ENCODE results near the gene KBTBD7. TPM values are rescaled to one million over a fixed set of nuclear protein-coding genes. Genes with fewer than 3 reads are reported as not detected.
A peak's percentile ranks its signal among the peaks of the same experiment; 100 is the strongest.

The KBTBD7 gene
- total and polyA plus RNA-seq, 2 of the 13 experiments (the other 11 are each of a cell fraction or from before 2014, with no cell fraction given) = 3.6 to 9.0 TPM

GRCh38 chr13:41193919-41194824 lies at the start of gene KBTBD7 (continued):
- peak; percentile 68 for TF ChIP-seq ZNF639 (CRISPR knock-in tag; conservative IDR thresholded peaks at IDR 0.05)
- TF ChIP-seq ZNF280B (CRISPR knock-in tag; IDR thresholded peaks at IDR 0.05; ENCODE audit: borderline replicate concordance) = peak; percentile 96
- peak; percentile 67; the same call in 1 of the 2 replicates for TF ChIP-seq BCL3 (CRISPR knock-in tag; IDR thresholded peaks at IDR 0.05)
- TF ChIP-seq ZNF253 (CRISPR knock-in tag; IDR thresholded peaks at IDR 0.05; ENCODE audit: borderline replicate concordance) = no peak
- peak; percentile 80; the same call in 1 of the 2 replicates for TF ChIP-seq ZNF335 (CRISPR knock-in tag; IDR thresholded peaks at IDR 0.05)
- TF ChIP-seq IKZF4 (CRISPR knock-in tag; IDR thresholded peaks at IDR 0.05; ENCODE audit: borderline replicate concordance, low read depth, not compliant biosample characterization) = no peak
- TF ChIP-seq ZBTB42 (CRISPR knock-in tag; IDR thresholded peaks at IDR 0.05) = peak; percentile 62; the same call in 1 of the 2 replicates
- peak; percentile 85 for TF ChIP-seq HOXA3 (CRISPR knock-in tag; IDR thresholded peaks at IDR 0.05)
- peak; percentile 12 for TF ChIP-seq SKI (IDR thresholded peaks at IDR 0.05; ENCODE audit: partially characterized antibody)
- TF ChIP-seq ZNF367 (CRISPR knock-in tag; IDR thresholded peaks at IDR 0.05; ENCODE audit: borderline replicate concordance) = 0 out of 2 replicates have a peak, but pooled peaks have one; percentile 26
- TF ChIP-seq EZH2 (conservative IDR thresholded peaks at IDR 0.05; ENCODE audit: low read depth, low read length) = no peak
- peak; percentile 24; the same call in 1 of the 2 replicates for TF ChIP-seq ZBTB4 (CRISPR knock-in tag; IDR thresholded peaks at IDR 0.05; ENCODE audit: borderline replicate concordance)
- TF ChIP-seq ZNF589 (CRISPR knock-in tag; conservative IDR thresholded peaks at IDR 0.05) = peak; percentile 60; the same call in 1 of the 2 replicates
- TF ChIP-seq FOSL2 (CRISPR knock-in tag; IDR thresholded peaks at IDR 0.05) = peak; percentile 94
- 0 out of 2 replicates have a peak, but pooled peaks have one; percentile 19 for TF ChIP-seq ZBTB34 (CRISPR knock-in tag; IDR thresholded peaks at IDR 0.05)
